Measurements from ENCODE around the gene GATA1. TPM values are rescaled to one million over a fixed set of nuclear protein-coding genes. Genes with fewer than 3 reads are reported as not detected.

Gene GATA1
- total RNA-seq, 1 experiment from 2014 or later: not detected

DNA sequence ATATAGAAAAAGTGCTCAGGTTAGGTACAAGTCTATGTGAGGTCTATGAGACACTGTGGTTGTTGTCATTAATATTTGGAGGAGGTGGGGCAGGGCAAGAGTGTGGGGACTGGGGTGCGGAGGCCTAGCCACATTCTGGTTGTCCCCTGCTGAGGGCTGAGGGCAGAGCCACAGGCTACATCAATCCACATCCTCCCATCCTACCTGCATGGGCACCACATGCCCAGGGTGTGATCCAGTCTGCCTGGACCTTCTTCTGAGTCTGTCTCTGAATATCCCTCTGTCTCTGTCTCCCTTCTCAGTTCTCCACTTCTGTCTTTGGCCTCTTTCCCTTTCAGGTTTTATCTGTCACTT is 1.2 kb upstream of the GATA1 start:
- DNase-seq (ENCODE audit: low read depth): no peak

DNA sequence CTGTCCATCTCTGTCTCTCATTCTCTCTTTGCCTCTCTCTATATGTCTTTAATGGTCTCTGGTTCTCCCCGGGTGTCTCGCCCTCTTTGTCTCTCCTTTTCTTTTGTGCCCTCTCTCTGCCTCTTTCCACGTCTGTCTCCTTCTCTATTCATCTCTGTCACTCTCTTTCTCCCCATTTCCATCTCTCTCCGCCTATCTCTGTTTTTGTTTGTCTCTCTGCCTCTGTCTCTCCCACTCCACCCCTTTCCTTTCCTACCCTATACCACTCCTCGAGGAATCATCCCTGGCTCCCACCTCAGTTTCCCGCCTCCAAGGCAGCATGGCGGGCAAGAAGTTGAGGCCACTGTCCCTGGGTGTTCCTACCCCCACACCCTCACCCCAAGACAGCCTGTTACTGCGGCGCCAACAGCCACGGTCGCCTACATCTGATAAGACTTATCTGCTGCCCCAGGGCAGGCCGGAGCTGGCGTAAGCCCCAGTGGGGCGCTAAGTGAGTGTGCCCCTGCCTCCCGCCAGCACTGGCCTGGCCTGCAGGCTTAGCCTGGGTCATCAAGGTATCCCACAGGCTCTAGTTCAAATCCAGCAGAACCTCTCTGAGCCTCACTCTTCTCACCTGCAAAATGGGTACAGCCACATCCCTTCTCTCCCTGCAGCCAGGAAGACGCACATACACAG is 713 bp upstream of the GATA1 start:
- DNase-seq (ENCODE audit: low read depth): no peak

DNA sequence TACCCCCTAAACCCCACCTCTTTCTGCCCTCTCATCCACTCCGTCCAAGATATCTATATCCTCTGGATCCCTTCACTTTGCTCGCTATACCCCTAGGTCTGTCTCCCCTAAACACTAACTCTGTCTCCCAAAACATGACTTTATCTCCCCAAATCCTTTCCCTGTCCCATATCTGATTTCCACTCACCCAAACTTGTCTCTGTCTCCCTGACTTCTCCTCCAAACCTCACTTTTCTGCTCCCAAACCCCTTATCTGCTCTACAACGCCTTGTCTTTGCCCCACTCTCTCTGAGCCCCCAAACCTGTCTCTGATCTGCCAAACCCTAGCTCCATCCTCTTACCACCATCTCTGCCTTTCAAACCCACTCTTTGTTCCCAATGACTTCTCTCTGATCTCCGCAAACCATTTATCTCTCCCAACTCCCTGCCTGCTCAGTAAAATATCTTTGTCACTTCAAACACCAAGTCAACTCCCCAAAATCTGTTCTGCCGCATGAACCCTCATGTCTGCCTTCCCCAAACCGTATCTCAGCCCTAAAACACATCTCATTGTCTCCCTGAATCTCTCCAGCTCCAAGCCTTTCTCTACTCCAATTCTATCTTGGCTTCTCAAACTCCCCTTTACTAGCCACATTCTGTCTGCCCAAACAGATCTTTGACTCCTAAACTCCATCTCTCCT is 575 bp downstream of the GATA1 start:
- DNase-seq (ENCODE audit: low read depth): no peak

GRCh38 chrX:48787505-48788443 is 1.4 kb downstream of the GATA1 start:
- no peak for DNase-seq (ENCODE audit: low read depth)

- no peak for DNase-seq (ENCODE audit: low read depth)
Measured at GRCh38 chrX:48789366-48790220, 3.2 kb downstream of the GATA1 start.

DNA sequence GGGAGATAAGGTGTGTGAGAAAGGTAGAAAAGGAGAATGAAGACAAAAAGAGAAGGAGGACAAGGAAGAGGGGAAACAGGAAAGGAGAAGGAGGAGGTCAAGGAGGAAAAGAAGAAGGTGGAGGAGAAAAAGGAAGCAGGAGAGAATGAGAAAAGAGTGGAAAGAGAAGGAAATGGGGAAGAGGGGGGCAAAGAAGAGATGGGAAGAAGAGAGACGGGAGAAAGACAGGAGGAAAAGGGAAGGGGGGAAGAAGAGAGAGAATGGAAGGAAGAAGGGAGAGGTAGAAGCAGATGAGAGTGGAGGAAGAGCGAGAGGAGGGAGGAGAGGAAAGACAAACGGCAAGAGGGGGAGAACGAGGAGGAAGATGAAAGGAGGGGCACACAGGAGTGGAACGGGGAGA is 4.1 kb downstream of the GATA1 start:
- no peak for DNase-seq (ENCODE audit: low read depth)

DNA sequence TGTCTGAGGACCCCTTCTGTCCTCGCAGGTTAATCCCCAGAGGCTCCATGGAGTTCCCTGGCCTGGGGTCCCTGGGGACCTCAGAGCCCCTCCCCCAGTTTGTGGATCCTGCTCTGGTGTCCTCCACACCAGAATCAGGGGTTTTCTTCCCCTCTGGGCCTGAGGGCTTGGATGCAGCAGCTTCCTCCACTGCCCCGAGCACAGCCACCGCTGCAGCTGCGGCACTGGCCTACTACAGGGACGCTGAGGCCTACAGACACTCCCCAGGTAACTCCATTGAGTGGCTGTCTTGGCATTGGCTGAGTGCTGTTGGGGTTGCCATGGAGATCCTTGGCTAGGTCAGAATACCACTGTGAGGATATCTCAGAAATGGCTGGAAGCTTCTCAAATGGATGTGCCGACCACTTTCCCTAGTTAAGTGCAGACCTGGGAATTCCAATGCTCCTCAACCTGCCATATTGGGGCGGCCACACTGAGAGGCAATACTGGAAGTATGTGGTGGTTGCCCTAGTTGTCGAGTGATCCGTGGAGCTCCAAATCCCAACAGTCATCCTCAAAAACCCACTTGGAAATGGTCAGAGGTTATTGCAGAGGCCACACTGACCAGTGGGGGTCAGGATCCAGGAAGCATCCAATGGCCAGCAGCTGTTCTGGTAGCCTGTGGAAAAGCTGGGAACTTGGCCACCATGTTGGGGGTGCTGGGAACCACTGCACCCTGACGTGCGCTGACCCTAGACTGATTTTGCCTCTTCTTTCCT is 4.9 kb downstream of the GATA1 start:
- no peak for DNase-seq (ENCODE audit: low read depth)

DNA sequence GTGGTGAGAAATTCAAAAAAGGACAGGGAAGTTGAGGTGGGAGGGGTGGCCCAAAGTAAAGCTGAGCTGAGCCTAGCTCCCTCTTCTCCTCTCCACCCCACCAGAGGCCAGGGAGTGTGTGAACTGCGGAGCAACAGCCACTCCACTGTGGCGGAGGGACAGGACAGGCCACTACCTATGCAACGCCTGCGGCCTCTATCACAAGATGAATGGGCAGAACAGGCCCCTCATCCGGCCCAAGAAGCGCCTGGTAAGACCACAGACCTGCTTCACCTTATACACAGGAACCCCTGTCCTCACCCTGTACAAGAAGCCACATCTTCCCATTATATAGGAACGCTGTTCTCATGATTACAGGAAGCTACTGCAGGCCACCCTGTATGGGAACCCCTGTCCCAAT is 5.8 kb downstream of the GATA1 start:
- DNase-seq (ENCODE audit: low read depth): no peak

- no peak for DNase-seq (ENCODE audit: low read depth)
Measured at GRCh38 chrX:48793935-48794334, 7.5 kb downstream of the GATA1 start.

- no peak for DNase-seq (ENCODE audit: low read depth)
Measured at GRCh38 chrX:48794340-48794910, 8.0 kb downstream of the GATA1 start.

DNA sequence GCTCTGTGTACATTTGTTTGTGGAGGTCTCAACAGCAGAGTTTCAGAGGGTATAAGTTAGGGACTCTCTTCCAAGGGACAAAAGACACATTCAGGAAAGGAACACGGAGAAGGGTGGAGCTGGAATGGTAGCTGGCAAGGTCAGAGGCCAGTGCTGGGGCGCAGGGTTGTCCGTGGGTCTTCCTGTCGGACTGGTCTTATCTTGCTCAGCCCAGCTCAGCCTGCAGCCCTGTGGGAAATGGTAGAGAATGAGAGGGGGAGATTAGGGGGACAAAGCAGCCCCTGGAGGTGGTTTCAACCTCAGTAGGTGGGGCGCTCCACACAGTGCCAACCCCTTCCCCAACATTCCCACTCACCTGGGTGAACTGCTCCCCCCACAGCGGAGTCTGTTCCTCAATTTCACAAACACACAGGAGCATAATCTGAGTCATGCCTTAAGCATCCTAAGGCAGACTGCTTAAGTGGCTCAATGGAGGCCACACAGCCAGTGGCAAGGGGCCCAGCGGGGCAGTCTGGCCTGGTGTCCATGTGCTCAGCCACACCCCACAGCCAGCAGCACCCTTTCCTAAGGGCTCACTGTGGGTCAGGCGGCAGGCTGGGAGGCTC is 8.6 kb downstream of the GATA1 start:
- DNase-seq (ENCODE audit: low read depth): peak; percentile 80

DNA sequence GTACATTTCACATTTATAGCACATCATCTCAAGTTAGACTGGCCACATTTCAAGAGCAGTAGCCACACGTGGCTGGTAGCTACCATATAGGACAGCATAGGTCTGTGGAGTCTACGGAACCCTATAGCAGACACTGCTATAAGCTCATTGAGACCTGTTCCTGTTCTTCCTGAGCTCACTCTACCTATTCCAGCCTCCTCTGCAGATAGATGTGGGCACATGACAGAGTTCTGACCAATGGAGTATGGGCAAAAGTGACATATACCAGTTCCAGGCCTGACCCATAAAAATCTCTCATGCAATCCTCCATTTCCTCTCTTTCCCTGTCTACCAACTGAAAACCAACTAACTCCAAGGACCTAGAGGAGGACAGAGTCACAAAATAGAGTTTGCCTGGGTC is 11.9 kb downstream of the GATA1 start:
- no peak for DNase-seq (ENCODE audit: low read depth)

DNA sequence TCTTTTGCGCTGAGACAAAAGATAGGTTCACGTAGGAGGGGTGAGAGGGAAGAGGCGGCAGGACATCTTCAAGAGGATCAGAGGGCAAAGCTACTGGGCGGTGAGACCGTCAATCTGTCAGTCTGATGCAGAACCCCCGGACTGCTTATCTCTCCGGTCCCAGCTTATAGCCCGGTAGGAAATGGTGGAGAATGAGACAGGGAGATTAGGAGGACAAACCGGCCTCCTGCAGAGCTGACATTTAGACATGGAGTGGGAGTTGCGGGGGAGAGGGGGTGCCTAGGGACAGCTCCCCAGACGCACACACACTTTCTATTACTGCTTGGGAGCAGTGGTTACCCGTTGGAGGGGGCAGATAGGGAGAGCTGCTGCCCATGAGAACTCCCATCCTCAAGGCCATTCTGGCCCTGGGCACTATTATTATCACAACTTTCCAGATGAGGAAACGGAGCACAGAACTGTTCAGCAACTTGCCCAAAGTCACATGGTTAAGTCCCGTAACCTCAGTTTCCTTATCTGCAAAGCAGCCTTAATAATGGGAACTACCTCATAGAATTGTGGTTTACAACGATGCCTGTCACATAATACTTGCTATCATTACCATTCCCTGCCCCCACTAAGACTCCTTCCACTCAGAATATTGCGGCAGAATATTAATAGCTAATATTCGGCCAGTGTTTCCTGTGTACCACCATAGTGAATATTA is 14.3 kb downstream of the GATA1 start:
- DNase-seq (ENCODE audit: low read depth): no peak

- peak; percentile 99 for DNase-seq (ENCODE audit: low read depth)
Measured at GRCh38 chrX:48801280-48802088, 15.1 kb downstream of the GATA1 start, which contains the start of gene HDAC6. Gene HDAC6, plus strand, starts transcription at chrX:48802067. Its CDS starts 626 bp downstream, at chrX:48802693.

DNA sequence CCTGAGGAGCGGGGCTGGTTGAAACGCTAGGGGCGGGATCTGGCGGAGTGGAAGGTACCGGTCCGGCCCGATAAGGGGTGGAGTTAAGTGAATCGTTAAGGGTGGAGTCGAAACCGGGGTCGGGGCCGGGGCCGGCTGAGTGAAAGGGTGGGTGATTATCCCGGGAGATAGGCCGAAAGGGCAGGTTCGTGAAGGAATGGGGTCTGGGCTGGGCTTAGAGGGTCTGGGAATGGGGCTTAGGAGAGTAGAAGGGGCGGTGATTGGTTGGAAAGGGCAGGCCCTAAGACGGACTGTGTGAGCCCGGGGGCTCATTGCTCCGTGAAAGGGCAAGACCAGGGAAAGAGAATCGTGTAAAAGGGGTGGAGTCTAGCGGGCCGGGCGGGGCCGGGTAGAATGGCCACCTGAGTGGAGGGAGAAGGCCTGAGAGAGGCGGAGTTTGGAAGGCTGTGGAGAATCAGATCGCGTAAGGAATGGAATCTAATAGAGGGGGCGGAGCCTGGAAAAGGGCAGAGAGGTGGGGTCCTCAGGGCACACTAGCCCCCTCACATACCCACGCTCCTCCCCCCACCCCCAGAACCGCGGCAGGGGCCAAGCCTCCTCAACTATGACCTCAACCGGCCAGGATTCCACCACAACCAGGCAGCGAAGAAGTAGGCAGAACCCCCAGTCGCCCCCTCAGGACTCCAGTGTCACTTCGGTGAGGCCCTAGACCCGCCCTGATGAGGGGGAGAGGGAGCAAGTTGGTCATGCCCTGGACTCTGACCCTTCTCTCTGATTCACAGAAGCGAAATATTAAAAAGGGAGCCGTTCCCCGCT is 15.9 kb downstream of the GATA1 start:
- peak; percentile 91 for DNase-seq (ENCODE audit: low read depth)

- DNase-seq (ENCODE audit: low read depth): no peak
Measured at GRCh38 chrX:48802905-48803200, 16.5 kb downstream of the GATA1 start.

GRCh38 chrX:48806081-48806480 is 19.7 kb downstream of the GATA1 start:
- DNase-seq (ENCODE audit: low read depth): no peak

DNA sequence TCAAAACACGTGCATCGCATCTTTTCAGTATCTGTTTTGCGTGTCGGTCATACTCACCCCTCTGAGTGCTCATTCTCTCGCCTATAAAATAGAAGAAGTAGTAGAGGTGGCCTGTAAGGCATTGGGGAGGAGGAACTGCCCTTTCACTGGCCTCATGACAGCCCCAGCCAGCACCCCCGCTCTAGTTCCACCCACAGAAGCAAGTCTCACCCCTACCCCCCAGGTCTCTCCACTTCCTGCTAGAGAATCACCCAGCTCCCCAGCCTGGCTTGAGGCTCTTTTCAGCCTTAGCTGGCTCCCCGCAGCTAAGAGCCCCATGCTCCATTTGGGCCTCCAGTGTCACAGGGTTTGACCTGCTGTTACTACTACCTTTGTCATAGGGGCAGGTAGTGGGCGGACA is 27.3 kb downstream of the GATA1 start:
- DNase-seq (ENCODE audit: low read depth): no peak

Measured in M059J (cell line).